Stomach (tissue), 9 donors: Measurements from ENCODE around the gene TTC7B. TPM values are rescaled to one million over a fixed set of nuclear protein-coding genes. Genes with fewer than 3 reads are reported as not detected.

Experiments
- DNase-seq, 2 donors: peaks; one replicate each; pipeline versions ENCODE4 v3.0.0 to v3.0.0-alpha.2; 2013 to 2019
- H3K27ac ChIP-seq, 5 donors: fragments of 200-600 bp in 4 of 5; sonication (generic) in 4 of 5; one replicate each; pipeline ENCODE4 v1.5.1; 2013 to 2019; ENCODE audit warnings: mild to moderate bottlenecking in 1 of 5, moderate library complexity in 1 of 5
- H3K27me3 ChIP-seq, 3 donors: fragments of 200-600 bp; sonication (generic); one replicate each; pipeline ENCODE4 v1.5.1; 2017 to 2019; ENCODE audit warnings: mixed run types in 1 of 3
- H3K36me3 ChIP-seq, 4 donors: fragments of 200-600 bp; sonication (generic); 1 replicate in 3 of 4; 2 replicates in 1 of 4; pipeline ENCODE4 v1.5.1; 2016 to 2019
- H3K4me1 ChIP-seq, 4 donors: fragments of 200-600 bp; sonication (generic); one replicate each; pipeline ENCODE4 v1.5.1; 2016 to 2019
- H3K4me3 ChIP-seq, 4 donors: fragments of 200-600 bp; sonication (generic) in 3 of 4; one replicate each; pipeline ENCODE4 v1.5.1; 2016 to 2019; ENCODE audit warnings: mild to moderate bottlenecking in 1 of 4
- H3K9me3 ChIP-seq, 4 donors: fragments of 200-600 bp; sonication (generic); one replicate each; pipeline ENCODE4 v1.5.1; 2016 to 2019
- CTCF ChIP-seq, 7 experiments: fragments of 450-650 bp in 4 of 7; fragments of 200-600 bp in 3 of 7; sonication (generic) in 3 of 7; IDR thresholded peaks; one replicate each; pipeline ENCODE4 v1.5.1; 2016 to 2019; ENCODE audit warnings: antibody characterized with exemption in 7 of 7, control low read depth in 2 of 7, mild to moderate bottlenecking in 1 of 7
- EP300 ChIP-seq: sonication (generic); formaldehyde crosslinking; IDR thresholded peaks from one replicate; pipeline ENCODE4 v1.6.1; 2017; ENCODE audit warnings: antibody characterized with exemption
- POLR2A ChIP-seq, 4 donors: fragments of 450-650 bp; IDR thresholded peaks; one replicate each; pipeline ENCODE4 v1.6.1; 2016; ENCODE audit warnings: antibody characterized with exemption in 4 of 4, control low read depth in 2 of 4, mild to moderate bottlenecking in 1 of 4, moderate library complexity in 1 of 4
- POLR2AphosphoS5 ChIP-seq, 3 donors: sonication (generic); formaldehyde crosslinking; IDR thresholded peaks; one replicate each; pipeline ENCODE4 v1.6.1; 2016; ENCODE audit warnings: antibody characterized with exemption in 3 of 3
- WGBS, 5 donors: extraction: QIAGEN DNeasy Blood & Tissue Kit in 3 of 5; methylation state at CpG; one replicate each; pipeline versions ENCODE4 v1.1.5 to v1.1.7; 2013 to 2018; 5-methylcytosine and 5-hydroxymethylcytosine counted together
- intact Hi-C: fragments of 100-400 bp; cut with DNase I; formaldehyde crosslinking; loops from one replicate; pipeline ENCODE4 v1.15.1; 2023; ENCODE audit warnings: low total_unique reads
- polyA plus RNA-seq, 3 donors: library from polyadenylated mRNA; stranded (reverse); fragments of 200-250 nt; gene quantifications; one replicate each; pipeline ENCODE4 v1.2.3, GENCODE V29; 2013
- total RNA-seq, 5 donors: library from RNA; depleted of rRNA; stranded (reverse); fragments of >200 nt; gene quantifications; one replicate each; pipeline versions ENCODE4 v1.1.0 to v1.2.3, GENCODE V29; 2014 to 2016
- donor health status: healthy with polysubstance abuse.
- donor health status: Bipolar disorder and iron deficiency.
- donor health status: healthy.

The TTC7B gene
- total and polyA plus RNA-seq, 8 donors = 6.8 to 110 (median 17.7) TPM

- DNase-seq = no peak
- H3K4me1 ChIP-seq = no peaks in the 10 kb centered on the region
- no peaks in the 10 kb centered on the region for H3K36me3 ChIP-seq
- intact Hi-C loops = no loop called here
- no peak overlapping the region for H3K27ac ChIP-seq
- H3K9me3 ChIP-seq = peaks cover 0 to 37% (median 13%) of the 10 kb centered on the region in 4 donors
- 55 to 92% (median 85%) methylated on average over 3 of the region's 3 CpGs for WGBS, 5 donors
- H3K4me3 ChIP-seq = no peak overlapping the region
- H3K27me3 ChIP-seq = no peaks in the 10 kb centered on the region
- no peak for TF ChIP-seq CTCF (IDR thresholded peaks at IDR 0.05)
- TF ChIP-seq POLR2AphosphoS5 (IDR thresholded peaks at IDR 0.05) = no peak
- TF ChIP-seq POLR2A (IDR thresholded peaks at IDR 0.05) = no peak
- no peak for TF ChIP-seq EP300
Observed at GRCh38 chr14:90475298-90475697, 340.9 kb downstream of the TTC7B start.

Other genes with a start within 250 kb of the TTC7B start
- 10 to 100 TPM in 4 of 5 donors, 1 to 10 TPM in 1; 6.4 to 25.0 (median 16.5) TPM for gene RPS6KA5, start 244.2 kb upstream of the TTC7B start, total RNA-seq
- 1 to 10 TPM; 1.6 to 3.8 (median 1.9) TPM for gene RPS6KA5, start 244.2 kb upstream of the TTC7B start, polyA plus RNA-seq